ENCODE data around the gene CTSD.

DNA sequence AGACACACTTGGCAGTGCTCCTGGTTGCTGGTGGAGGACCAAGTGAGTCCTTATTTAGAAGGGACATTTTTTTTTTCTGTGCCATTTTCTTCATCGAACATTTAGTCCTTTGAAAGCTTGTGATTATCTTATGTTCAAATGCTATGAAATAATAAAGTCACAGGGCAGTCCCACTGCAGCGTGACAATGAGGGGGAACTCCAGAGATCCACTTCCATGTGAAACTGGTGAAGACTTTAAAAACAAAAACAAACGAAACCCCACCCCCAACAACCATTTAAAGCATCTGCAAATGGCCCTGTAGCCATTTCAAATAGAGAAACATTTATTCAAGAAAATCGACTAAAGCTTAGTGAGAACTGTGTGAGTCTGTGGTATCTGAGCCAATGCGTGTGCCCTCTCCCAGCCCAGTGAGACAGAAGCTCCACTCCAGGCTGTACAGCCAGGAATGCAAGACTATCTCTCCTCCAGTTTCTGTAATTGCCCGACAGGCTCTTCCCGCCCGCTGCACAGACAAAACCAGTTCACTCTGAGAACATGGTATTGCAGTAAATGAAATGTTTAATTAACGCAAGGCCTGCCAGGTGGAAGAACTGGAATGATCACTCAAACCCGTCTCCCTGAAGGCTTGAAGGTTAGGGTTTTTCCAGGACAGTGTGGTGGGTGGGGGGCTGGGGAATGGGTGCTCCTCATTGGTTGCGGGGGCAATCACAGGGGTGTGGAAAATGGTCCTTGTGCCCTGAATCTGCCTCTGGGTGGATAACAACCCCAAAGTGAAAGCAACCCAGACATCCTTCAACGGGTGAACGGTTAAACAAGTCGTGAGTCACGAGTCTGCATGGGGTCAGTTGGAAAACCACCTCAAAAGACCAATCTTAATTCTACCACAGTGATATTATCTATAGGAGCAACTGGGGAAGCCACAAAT, 58.3 kb downstream of the CTSD start:
- TF ChIP-seq, protein P1, sequence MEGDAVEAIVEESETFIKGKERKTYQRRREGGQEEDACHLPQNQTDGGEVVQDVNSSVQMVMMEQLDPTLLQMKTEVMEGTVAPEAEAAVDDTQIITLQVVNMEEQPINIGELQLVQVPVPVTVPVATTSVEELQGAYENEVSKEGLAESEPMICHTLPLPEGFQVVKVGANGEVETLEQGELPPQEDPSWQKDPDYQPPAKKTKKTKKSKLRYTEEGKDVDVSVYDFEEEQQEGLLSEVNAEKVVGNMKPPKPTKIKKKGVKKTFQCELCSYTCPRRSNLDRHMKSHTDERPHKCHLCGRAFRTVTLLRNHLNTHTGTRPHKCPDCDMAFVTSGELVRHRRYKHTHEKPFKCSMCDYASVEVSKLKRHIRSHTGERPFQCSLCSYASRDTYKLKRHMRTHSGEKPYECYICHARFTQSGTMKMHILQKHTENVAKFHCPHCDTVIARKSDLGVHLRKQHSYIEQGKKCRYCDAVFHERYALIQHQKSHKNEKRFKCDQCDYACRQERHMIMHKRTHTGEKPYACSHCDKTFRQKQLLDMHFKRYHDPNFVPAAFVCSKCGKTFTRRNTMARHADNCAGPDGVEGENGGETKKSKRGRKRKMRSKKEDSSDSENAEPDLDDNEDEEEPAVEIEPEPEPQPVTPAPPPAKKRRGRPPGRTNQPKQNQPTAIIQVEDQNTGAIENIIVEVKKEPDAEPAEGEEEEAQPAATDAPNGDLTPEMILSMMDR (conservative IDR thresholded peaks at IDR 0.05; ENCODE audit: low read length), result no peak
- peak; percentile 68; the same call in 1 of the 2 replicates for TF ChIP-seq EZH2phosphoT487 (IDR thresholded peaks at IDR 0.05; ENCODE audit: borderline replicate concordance)

All from Loucy (cell line).